ENCODE measurements around the gene FES.

The FES gene

DNA sequence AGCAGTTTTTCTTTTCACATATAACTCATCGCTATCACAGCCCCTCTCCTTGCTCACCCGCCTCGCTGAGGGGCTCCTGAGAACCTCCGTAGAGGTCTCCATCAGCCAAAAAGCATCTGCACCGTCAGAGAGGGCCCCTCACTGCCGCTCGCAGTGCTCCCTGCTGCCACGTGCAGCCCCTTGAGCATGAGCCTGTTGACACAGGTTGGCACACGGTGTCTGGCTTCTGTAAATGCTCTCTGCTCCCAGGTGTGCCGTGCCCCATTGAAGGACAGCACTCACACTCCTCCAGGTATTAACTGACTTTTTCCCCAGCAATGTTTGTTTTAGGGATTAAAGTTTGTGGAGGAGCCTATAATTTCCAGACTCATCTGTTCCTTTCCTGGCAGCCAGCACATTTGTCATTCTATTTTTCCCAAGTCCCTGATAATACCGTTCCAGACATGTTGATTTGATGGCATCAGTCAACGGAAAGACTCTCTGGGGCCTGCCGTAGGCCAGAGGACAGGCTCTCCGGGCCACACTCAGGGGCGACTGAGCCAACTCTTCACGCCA, 18.1 kb upstream of the FES start:
- no peak for DNase-seq (ENCODE audit: low read depth)
- H3K4me3 ChIP-seq (ENCODE audit: low read length): no peak overlapping the region
- TF ChIP-seq, protein P1, sequence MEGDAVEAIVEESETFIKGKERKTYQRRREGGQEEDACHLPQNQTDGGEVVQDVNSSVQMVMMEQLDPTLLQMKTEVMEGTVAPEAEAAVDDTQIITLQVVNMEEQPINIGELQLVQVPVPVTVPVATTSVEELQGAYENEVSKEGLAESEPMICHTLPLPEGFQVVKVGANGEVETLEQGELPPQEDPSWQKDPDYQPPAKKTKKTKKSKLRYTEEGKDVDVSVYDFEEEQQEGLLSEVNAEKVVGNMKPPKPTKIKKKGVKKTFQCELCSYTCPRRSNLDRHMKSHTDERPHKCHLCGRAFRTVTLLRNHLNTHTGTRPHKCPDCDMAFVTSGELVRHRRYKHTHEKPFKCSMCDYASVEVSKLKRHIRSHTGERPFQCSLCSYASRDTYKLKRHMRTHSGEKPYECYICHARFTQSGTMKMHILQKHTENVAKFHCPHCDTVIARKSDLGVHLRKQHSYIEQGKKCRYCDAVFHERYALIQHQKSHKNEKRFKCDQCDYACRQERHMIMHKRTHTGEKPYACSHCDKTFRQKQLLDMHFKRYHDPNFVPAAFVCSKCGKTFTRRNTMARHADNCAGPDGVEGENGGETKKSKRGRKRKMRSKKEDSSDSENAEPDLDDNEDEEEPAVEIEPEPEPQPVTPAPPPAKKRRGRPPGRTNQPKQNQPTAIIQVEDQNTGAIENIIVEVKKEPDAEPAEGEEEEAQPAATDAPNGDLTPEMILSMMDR (conservative IDR thresholded peaks at IDR 0.05; ENCODE audit: low read length): no peak

DNA sequence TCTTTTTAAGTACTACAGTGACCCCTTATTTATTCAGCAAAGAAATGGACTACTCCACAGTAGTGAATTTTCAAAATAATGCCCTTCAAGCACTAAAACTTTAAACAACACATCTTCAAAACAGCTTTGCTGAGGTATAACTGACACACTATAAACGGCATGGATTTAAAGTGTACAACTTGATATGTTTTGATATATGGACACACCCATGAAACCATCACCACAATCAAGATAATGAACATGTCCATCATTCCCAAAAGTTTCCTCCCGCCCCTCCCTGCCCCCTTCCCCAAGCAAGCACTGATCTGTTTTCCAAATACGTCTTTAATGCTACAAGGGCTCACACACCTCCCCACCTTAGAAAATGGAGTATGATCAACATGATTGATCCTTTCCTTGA, 17.5 kb upstream of the FES start:
- DNase-seq (ENCODE audit: low read depth): no peak
- TF ChIP-seq, protein P1 (conservative IDR thresholded peaks at IDR 0.05; ENCODE audit: low read length): no peak
- H3K4me3 ChIP-seq (ENCODE audit: low read length): no peak overlapping the region

GRCh38 chr15:90868261-90868689, 16.0 kb upstream of the FES start, which contains the start of gene FURIN:
FURIN (plus strand) TSS chr15:90868588; CDS start chr15:90875741, 7,153 bp downstream.
- DNase-seq (ENCODE audit: low read depth): no peak
- TF ChIP-seq, protein P1 (conservative IDR thresholded peaks at IDR 0.05; ENCODE audit: low read length): no peak
- H3K4me3 ChIP-seq (ENCODE audit: low read length): no peak within 1 kb of the TSS

- TF ChIP-seq, protein P1 (conservative IDR thresholded peaks at IDR 0.05; ENCODE audit: low read length): no peak
- no peak overlapping the region for H3K4me3 ChIP-seq (ENCODE audit: low read length)
- DNase-seq (ENCODE audit: low read depth): no peak
These were observed 15.2 kb upstream of the FES start for GRCh38 chr15:90869140-90869541.

DNA sequence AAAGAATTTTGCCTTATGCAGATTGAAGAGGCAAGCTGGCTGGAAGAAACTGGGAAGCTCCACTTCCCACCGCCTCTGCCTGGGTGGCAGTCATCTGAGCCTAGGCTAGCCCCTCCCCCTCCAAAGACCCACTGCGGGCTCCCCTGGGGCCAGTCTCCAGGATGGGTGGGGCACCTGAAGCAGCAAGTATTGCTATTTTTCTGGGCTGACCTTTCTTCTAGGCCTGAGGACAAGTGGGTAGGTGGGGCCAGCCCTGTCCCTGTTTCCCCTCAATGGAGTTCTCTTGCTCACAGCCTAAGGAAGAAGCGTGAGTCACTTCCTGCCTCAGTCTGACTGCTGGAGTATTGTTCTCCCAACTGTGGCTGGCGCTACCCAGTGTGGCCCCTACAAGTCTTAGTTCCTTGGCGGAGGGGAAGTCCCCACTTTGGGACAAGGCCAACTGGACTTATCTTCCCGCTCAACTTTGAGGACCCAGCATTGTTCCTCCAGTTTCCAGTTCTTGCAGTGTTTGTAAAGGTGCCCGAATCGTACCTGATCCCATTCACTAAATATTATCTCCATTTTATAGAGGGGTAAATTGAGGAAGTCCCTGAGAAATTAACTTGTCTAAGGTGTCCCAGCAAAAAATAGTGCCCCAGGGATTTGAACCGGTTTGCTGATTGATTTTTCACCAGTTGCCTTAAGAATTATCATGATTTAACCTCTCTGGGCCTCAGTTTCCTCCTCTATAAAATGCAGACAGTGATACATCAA, 14.5 kb upstream of the FES start:
- TF ChIP-seq, protein P1 (conservative IDR thresholded peaks at IDR 0.05; ENCODE audit: low read length): no peak
- peak; percentile 64 for DNase-seq (ENCODE audit: low read depth)
- no peak overlapping the region; the same call in 1 of the 2 replicates for H3K4me3 ChIP-seq (ENCODE audit: low read length)

DNA sequence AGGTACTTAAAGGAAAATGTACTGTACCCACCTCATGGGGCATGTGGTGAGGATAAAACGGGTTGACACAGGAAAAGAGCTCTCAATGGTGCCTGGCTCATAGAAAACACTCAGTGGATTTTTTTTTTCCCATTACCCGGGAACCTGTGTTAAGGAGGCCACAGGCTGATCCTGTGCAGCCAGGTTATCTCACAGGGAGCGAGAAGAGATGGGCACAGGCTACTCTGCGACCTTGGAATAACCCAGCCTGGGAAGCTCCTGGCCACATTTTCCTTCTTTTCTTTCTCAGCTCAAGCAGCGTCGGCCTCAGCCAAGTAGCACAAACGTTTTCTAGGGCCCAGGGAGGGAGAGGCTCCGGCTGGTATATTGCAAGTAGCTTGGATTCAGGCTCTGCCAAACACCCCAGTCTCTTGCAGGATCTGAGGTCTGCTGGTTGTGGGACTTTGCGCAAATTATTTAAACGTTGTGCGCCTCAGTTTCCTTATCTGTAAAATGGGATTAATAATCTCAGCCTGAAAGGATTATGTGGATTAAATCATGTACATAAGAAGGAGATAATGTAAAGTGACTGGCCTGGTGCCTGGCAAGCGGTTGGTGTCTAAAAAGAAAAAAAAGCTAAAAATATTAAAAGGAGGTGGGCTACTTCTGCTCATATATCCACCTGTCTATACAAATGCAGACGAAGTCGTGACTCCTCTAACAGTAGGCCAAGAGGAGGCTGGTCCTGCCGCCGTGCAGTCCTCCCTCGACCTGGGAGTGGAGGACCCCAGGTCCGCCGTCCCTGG, 13.8 kb upstream of the FES start:
- peak overlapping the region; percentile 78 for H3K4me3 ChIP-seq (ENCODE audit: low read length)
- TF ChIP-seq, protein P1 (conservative IDR thresholded peaks at IDR 0.05; ENCODE audit: low read length): no peak
- no peak for DNase-seq (ENCODE audit: low read depth)
